GM18502 (cell line): ENCODE data around the gene NXPE3.

ENCODE experiments used
- ATAC-seq: cut with Tn5 transposase; IDR thresholded peaks from one replicate; pipeline ENCODE4 v1.9.1; 2021; ENCODE audit warnings: mild to moderate bottlenecking; ENCODE audit not compliant: unreplicated experiment, poor library complexity

NXPE3 gene

DNA sequence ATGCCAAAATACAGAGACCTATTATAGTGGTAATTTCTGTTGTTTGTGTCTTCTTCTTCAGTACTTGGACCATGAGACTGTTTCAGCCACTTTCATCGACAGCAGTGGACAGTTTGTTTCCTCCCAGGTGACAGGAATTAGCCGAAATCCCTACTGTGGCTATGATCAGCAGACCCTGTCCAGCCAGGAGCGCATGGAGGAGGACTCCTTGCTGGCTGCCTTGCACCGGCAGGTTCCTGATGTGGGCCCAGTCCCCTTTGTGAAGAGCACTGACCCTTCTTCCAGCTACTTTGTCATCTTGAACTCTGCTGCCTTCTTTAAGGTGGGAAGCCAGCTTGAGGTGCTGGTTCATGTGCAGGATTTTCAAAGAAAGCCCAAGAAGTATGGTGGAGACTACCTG lies 22.2 kb downstream of the NXPE3 start:
- ATAC-seq = no peak

DNA sequence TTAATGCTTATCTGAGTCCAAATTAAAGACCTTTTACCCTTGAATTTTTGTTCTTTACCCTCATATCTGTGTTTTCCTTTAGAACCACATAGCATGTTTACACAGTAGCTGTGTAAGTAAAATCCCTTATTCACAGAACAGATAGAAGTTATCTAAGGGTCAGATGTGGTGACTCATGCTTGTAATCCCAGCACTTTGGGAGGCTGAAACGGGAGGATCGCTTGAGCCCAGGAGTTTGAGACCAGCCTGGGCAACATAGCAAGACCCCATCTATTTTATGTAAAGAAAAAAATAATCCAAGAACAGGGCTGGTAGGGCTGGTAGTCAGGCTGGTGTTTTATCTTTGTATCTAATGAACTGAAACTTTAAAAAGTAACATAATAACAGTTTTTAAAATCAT lies 23.2 kb downstream of the NXPE3 start:
- no peak for ATAC-seq

DNA sequence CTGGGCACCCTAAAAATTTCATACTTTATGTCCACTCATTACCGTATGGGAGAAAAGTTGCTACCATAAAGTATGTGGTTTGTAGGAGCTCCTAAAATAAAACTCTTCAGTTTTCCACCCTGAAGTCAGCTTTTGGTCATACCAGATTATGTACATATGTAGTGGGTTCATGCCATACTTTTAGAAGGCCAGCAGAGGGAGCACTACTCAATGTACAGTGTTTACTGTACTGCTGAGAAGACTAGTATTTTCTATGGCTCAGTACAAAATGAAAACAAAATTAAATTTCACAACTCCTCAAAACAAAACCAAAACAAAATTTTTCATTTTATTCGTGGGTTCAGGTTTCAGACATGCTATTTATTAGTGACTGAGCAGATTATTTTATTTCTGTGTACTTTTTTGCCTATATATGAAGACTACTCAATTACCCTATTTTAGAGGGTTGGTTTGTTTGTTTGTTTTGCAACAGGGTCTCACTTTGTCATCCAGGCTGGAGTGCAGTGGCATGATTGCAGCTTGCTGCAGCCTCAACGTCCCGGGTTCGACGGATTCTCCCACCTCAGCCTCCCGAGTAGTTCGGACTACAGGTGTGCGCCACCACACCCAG lies 24.3 kb downstream of the NXPE3 start:
- peak; percentile 93 for ATAC-seq

DNA sequence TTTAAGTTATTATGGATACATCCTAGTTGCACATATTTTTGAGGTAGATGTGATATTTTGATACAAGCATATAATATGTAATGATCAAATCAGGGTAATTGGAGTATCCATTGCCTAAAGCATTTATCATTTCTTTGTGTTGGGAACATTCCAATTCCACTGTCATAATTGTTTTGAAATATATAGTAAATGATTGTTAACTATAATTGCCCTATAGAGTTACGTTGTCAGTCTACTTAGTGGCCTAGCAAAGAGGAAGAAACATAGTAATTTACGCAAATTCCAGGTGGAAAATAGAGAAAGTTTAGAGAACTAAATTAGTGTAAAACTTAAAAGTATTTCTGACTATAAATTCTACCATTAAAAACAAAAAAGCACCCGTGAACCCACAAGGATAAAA lies 24.9 kb downstream of the NXPE3 start:
- no peak for ATAC-seq

DNA sequence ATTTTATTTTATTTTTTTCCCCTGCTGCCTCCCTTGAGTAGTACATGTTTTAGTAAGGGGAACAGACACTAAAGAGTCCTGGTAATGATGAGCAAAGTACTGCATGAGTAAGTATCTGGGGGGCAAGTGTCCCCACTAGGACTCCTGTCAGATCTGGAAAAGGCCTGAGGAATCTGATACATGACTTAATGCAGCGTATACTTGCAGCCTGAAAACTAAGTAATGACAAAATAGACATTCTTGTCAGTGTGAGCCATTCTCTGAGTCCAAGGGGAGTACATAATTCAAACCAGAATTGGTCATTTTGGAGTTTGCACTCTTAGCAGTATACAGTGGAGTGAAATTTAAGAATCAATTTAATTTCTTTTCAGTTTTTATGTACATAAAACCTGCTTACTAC lies 27.5 kb downstream of the NXPE3 start:
- no peak for ATAC-seq

DNA sequence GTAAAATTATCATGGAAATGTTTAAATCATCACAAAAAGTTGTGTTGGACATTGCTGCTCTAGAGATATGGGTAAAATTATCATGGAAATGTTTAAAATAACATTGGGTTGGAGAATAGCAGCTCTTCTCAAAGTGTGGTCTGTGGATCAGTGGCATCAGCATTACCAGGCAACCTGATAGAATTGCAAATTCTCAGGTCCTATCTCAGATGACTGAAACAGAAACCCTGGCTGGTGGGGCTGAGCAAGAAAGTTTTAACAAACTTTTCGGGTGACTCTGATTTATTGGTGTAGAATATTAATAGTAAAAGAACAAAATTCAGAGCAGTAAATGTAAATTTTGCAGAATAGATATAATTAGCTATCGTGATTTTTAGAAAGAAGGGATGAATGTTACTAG lies 28.9 kb downstream of the NXPE3 start:
- ATAC-seq = peak; percentile 72

DNA sequence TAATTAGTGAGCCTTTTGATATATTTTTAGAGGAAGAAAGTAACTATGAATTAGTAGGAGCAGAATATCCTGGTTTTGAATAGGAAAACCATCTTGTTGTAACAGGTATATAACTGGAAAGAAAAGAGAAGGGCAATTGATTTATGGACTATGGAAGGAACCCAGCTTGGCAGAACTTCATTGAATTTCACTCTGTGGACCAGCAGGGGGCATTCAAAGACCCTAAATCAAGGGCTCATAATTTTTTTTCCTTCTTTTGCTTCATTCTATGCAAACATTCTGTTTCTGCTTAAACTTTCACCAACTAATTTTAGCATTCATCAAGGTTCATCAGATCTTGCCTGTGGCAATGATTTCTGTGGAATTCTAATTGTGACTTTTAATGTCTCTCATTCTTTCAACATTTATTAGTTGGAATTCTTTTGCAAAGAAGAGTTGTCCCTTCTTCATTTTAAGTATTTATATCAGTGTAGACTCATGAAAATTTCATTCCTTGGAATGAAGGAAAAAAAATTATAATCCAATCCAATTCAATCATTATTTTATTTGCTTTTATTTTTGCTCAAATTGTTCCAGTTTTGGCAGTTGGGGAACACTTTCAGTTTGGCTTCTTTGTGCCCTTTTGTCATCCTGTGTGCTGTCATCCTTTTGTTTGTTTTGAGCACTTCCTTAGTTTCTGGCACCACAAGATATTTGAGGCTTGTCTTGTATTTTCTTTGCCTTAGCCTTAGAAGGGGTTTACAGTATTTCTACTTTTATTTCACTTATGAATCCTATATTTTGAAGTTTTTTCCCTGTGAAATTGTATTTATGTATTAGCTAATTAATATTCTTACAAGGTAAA lies 30.4 kb downstream of the NXPE3 start:
- ATAC-seq = peak; percentile 39

DNA sequence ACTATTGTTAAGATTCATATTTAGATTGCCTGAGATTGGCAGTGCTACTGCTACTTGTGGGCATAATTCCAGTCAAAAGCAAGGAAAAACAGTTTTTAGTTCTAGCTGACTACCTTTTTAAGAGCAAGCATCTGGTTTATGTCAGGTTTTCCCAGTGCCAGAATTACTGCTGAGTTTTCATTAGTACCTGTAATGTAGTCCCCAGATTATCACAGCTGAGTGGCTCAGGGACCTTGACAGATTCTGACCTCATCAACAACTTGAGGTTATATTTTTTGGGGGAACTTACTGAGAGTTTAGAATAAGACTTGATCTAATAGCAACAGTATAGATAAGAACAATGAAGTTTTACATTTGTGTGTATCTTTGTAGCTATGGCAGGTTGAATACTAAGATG lies 31.0 kb downstream of the NXPE3 start:
- no peak for ATAC-seq

DNA sequence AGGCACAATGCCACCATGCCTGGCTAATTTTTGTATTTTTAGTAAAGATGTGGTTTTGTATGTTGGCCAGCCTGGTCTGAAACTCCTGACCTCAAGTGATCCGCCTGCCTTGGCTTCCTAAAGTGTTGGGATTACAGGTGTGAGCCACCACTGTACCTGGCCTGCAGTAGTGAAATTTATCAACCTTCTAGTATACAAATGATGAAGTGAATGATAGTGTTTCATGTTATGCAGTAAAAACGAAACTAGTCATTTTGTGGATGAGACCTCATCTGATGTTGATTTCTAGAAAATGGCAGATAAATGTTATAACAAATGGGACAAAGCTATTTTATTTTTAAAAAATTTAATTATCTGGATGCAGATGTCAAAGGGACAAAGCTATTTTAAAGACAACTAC lies 32.9 kb downstream of the NXPE3 start:
- peak; percentile 38 for ATAC-seq

DNA sequence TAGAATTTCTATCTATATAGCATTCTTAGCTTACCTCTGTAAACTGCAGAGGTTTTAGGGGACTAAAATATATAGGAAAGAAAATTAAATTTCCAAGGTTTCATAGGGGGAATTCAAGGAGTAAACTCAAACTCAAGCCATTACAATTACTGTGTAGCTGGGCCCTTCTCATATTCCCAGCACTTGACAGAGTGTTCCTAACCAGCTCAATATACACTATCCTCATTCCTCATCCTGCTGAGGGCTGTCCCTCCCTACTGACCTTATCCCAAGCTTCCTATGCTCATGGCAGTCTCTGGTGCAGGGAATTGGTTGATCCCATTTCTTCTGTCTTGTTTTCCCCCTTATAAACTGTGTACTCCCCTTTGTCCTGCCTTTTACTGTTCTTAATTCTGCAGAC lies 33.9 kb downstream of the NXPE3 start:
- no peak for ATAC-seq

DNA sequence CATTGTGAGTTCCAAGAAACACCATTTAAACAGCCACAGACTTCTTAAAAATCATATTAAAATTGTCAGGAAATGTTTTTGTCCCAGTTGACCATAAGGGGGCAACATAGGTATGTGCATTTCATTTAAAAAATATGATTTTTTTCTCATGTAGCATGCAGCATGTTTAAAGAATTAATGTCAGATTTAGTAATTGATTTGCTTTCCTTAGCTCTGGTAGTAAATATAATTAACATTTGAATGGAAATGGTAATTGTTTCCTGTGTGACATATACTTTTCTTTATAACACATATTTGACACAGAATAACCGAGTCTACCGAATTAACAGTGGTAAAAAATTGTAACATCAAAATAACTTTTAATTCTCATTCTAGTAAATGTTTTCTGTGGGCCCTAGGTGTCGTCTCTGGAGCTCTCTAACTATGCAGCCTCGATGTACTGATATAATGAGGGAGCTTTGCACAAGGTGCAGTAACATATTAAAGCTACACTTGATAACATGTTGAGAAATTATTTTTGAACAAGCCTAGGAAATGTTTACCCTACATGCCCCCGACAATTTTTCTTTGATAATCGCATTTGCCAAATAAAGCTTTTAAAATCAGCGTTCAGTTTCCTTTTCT lies 34.9 kb downstream of the NXPE3 start:
- ATAC-seq = no peak

DNA sequence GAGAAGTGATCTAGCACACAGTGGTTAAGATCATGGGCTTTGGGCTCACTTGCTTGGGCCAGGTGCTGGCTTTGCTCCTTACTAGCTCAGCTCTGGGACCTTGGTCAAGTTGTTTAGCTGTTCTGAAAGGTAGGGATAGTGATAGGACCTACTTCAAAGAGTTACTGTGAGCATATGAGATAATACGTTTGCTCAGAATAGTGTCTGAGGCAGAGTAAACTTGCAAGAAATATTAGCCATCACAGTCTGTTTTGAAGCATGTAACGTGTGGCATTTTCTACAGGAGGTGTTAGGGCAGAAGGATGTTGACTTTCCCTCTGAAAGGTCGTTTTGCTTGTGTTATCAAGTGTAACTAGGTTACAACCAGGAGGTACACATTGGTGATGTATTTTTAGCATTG lies 35.8 kb downstream of the NXPE3 start:
- ATAC-seq = no peak

DNA sequence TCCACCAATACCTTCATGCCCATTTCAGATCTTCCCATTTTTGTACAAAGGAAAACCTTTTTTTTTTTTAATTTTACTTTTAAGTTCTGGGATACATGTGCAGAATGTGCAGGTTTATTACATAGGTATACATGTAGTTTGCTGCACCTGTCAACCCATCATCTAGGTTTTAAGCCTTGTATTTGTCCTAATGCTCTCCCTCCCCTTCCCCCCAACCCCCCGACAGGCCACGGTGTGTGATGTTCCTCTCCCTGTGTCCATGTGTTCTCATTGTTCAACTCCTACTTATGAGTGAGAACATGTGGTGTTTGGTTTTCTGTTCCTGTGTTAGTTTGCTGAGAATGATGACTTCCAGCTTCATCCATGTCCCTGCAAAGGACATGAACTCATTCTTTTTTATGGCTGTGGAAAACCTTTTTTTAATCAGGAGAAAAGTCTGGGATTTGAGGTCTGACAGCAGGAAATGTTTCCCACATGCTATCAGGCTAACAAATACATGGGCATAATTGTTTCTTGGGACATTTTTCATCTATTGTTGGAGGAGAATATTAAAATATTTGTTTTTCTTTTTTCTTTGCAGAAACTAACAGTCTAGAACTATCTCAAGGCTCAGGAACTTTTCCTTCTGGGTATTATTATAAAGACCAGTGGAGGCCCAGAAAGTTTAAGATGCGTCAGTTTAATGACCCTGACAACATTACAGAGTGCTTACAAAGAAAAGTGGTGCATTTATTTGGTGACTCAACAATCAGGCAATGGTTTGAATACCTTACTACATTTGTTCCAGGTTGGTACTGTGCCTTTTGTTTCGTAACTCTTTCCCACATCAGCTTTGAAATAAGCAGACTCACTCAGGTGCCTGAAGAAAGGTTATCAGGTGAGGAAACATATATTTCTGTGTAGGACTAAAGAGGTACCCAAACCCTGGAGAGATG lies 37.5 kb downstream of the NXPE3 start:
- no peak for ATAC-seq

DNA sequence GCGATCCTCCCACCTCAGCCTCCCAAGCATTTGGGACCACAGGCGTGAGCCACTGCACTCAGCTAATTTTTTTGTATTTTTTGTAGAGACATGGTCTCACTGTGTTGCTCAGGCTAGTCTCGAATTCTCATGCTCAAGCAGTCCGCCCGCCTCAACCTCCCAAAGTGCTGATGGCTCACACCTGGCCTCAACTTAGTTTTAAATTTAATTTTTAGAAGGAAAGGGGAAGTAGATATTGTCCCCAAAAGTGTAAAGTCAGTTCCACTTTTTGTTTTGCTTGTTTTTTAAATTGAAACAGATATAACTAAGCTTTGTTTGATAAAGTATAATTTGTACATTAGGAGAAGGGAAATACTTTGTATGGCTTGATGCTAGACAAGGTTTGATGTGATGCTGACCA lies 39.0 kb downstream of the NXPE3 start:
- no peak for ATAC-seq

DNA sequence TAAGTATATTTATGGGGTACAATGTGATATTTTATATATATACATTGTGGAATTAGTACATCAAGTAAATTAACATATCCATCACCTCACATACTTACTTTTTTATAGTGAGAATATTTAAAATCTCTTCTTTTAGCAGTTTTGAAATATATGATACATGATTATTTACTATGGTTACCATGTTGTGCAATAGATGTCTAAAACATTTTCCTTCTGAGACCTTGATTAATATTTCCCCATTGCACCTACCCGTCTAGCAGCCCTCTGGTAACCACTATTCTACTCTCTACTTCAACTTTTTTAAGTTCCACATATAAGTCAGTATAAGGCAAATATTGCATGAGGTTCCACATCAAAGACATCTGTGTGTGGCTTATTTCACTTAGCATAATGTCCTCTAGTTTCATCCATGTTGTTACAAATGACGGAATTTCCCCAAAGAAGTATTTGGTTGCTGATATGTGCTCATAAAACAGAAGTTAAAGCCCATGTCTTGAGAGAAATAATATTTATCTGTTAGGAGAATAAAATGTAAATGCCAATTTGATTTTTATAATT lies 40.7 kb downstream of the NXPE3 start:
- peak; percentile 77 for ATAC-seq

DNA sequence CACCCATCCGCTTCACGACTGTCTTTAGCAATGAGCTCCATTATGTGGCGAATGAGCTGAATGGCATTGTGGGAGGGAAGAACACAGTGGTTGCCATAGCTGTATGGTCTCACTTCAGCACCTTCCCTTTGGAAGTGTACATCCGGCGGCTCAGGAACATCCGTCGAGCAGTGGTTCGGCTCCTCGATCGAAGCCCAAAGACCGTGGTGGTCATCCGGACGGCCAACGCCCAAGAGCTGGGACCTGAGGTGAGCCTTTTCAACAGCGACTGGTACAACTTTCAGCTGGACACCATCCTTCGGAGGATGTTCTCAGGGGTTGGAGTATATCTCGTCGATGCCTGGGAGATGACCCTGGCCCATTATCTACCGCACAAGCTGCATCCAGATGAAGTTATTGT lies 42.5 kb downstream of the NXPE3 start:
- no peak for ATAC-seq

DNA sequence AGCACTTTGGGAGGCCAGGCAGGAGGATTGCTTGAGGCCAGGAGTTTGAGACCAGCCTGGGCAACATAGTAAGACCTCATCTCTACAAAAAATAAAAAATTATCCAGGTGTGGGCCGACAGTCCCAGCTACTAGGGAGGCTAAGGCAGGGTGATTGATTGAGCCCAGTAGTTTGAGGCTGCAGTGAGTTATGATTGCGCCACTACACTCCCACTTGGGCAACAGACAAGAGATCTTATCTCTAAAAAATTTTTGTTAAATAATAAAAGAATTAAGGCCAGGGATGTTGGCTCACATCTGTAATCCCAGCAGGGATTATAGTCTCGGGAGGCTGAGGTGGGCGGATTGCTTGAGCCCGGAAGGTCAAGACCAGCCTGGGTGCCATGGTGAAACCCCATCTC lies 44.5 kb downstream of the NXPE3 start:
- ATAC-seq = no peak

DNA sequence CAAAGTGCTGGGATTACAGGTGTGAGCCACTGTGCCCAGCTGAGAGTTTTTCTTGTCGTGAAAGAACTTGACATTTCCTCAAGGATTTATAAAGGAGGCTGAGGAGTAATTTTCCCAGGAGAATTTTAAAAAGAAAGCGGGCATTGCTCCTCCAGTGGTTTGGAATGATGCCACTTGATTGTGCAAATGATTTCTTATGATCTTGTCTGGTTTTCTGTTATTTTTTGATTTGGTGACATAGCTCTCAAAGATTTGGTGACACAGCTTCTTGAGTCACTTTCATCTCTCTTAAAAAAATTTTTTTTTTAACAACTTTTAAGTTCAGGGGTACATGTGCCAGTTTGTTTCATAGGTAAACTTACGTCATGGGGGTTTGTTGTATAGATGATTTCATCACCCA lies 45.7 kb downstream of the NXPE3 start:
- ATAC-seq = no peak

DNA sequence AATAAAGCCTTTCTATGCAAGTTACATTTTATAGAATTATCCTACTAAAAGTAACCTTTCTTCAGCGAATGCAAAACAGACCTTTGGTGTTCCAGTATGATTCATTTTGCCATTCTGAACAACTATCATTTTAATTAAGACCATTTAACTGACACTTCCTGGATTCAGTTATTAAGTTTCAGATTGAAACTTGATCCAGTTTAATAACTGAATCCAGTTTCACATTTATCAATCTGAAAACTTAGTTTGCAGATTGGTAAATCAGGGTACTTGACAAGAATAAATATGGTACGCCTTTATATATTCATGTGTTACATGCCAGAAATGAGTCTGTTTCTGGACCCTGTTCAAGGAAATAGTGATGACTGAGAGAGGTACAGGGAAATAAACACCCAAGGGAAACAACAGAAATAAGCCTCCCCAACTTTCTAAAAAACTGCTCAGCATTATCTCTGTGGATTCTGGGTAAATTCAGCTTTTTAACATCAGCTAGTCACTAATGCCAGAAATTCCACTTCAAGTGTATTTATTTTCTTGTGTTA lies 47.0 kb downstream of the NXPE3 start:
- no peak for ATAC-seq
